Karpas-422 (cell line): Measurements from ENCODE around the gene DPP3. TPM values are rescaled to one million over a fixed set of nuclear protein-coding genes. Genes with fewer than 3 reads are reported as not detected.

Source experiments
- DNase-seq: peaks from one replicate; pipeline ENCODE4 v3.0.0-alpha.2; 2015
- H2AFZ ChIP-seq: fragments of 200-600 bp; sonication (generic); 2 replicates; pipeline ENCODE4 v1.6.1; 2014; ENCODE audit warnings: antibody characterized with exemption, low read length, mixed read lengths
- H3K27ac ChIP-seq: fragments of 200-600 bp; sonication (generic); 2 replicates; pipeline ENCODE4 v1.5.1; 2014; ENCODE audit warnings: mild to moderate bottlenecking, low read length, moderate library complexity
- H3K27me3 ChIP-seq: fragments of 200-600 bp; sonication (generic); 2 replicates; pipeline ENCODE4 v1.6.1; 2014; ENCODE audit warnings: low read length, mixed read lengths
- H3K36me3 ChIP-seq: fragments of 200-600 bp; sonication (generic); 2 replicates; pipeline ENCODE4 v1.6.1; 2014; ENCODE audit warnings: low read length, mixed read lengths; ENCODE audit not compliant: insufficient read depth
- H3K4me1 ChIP-seq: fragments of 200-600 bp; sonication (generic); 2 replicates; pipeline ENCODE4 v1.6.1; 2014; ENCODE audit warnings: mild to moderate bottlenecking, low read length, mixed read lengths
- H3K4me2 ChIP-seq: fragments of 200-600 bp; sonication (generic); 2 replicates; pipeline ENCODE4 v1.6.1; 2014; ENCODE audit warnings: low read length, low read depth, mild to moderate bottlenecking; ENCODE audit not compliant: poor library complexity, severe bottlenecking
- H3K4me3 ChIP-seq: fragments of 200-600 bp; sonication (generic); 2 replicates; pipeline ENCODE4 v1.5.1; 2014; ENCODE audit warnings: mild to moderate bottlenecking, antibody characterized with exemption, low read length, mixed read lengths
- H3K79me2 ChIP-seq: fragments of 200-600 bp; sonication (generic); 2 replicates; pipeline ENCODE4 v1.6.1; 2014; ENCODE audit warnings: mild to moderate bottlenecking, low read length, mixed read lengths
- H3K9ac ChIP-seq: fragments of 200-600 bp; sonication (generic); 2 replicates; pipeline ENCODE4 v1.6.0; 2014; ENCODE audit warnings: low read length
- H3K9me2 ChIP-seq: fragments of 200-600 bp; sonication (generic), shearing (Covaris generic); replicated peaks from 2 replicates; pipeline ENCODE4 v1.6.0; 2014; ENCODE audit warnings: mild to moderate bottlenecking, low read length, moderate library complexity; ENCODE audit not compliant: insufficient read depth
- H3K9me3 ChIP-seq: fragments of 300-700, 200-600 bp; sonication (generic); 2 replicates; pipeline ENCODE4 v1.6.1; 2014; ENCODE audit warnings: low read length, mixed read lengths
- H4K20me1 ChIP-seq: fragments of 200-600 bp; sonication (generic); 2 replicates; pipeline ENCODE4 v1.6.1; 2014; ENCODE audit warnings: mild to moderate bottlenecking, antibody characterized with exemption, low read length, low read depth; ENCODE audit not compliant: insufficient read depth
- total RNA-seq: library from RNA; depleted of rRNA; stranded (reverse); fragments of >200 nt; shearing (Covaris generic); gene quantifications from 2 replicates; pipeline ENCODE4 v1.2.3, GENCODE V29; 2014; ENCODE audit warnings: low replicate concordance

DPP3 gene
- total RNA-seq, 1 experiment from 2014 or later = 91.5 TPM

DNA sequence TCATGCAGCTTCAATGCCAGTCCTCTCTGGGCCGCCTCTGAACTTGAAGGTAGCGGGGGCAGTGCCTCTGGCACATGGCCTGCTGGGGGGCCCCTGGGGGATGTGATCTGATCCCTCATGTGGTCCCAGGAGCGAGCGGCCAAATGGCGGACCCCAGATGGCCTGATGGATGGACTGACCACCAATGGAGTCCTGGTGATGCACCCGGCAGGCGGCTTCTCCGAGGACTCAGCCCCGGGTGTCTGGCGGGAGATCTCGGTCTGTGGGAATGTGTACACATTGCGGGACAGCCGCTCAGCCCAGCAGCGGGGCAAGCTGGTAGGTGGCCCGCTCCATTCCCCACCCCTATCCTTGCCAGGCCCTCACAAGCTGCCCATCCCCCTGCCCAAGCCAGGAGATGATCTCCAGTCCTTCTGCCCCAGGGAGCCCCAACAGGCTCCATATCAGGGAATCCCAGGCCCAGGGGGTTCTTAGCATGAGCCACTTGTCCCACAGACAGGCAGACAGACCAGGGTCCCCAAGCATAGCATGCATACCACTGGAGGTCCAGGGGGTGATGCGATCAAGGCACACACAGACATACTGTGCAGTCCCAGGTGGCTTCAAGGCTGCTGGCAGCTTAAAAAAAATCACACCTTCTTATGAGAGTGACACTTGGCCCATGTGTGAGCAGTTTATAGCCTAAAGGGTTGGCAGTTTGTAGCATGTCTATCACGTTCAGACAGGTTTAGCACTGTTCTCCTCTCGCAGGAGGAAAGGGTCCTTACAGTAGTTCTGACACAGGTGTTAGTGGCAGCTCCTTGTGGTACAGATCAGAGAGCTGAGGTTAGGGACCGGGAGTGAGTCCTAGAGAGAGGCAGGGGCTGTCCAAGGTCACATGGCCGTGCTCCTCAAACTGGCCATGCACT lies 6.4 kb upstream of the DPP3 start:
- Histone ChIP-seq H3K9me3 (no peaks in the 10 kb centered on the region), H3K9ac (no peak overlapping the region), H2AFZ (no peak overlapping the region), H3K27me3 (no peaks in the 10 kb centered on the region), H3K4me3 (no peak overlapping the region), H4K20me1 (no peaks in the 10 kb centered on the region), H3K36me3 (no peaks in the 10 kb centered on the region), H3K79me2 (0 out of 2 replicates have a peak, but pooled peaks cover 4% of the 10 kb centered on the region), H3K9me2 (no peaks in the 10 kb centered on the region), H3K27ac (no peak overlapping the region), H3K4me2 (no peak overlapping the region), H3K4me1 (peaks cover 4% of the 10 kb centered on the region; the same call in 1 of the 2 replicates)
- DNase-seq = no peak

DNA sequence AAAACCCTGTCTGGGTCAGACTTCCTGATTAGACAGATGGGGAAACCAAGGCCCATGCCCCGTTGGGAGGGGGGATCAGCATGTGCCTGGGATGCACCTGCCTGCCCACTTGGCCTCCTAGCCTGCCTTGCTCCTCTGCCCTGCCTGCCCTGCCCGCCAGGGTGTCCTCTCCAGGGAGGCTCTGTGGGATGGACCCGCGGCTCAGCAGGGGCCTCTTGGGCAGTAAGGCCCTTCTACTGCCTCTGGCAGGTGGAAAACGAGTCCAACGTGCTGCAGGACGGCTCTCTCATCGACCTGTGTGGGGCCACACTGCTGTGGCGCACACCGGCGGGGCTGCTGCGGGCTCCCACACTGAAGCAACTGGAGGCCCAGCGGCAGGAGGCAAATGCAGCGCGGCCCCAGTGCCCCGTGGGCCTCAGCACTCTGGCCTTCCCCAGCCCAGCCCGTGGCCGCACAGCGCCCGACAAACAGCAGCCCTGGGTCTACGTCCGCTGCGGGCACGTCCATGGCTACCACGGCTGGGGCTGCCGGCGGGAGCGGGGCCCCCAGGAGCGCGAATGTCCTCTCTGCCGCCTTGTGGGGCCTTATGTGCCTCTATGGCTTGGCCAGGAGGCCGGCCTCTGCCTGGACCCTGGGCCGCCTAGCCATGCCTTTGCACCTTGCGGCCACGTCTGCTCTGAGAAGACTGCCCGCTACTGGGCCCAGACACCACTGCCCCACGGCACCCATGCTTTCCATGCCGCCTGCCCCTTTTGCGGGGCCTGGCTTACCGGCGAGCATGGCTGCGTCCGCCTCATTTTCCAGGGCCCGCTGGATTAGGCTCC lies 4.7 kb upstream of the DPP3 start:
- H3K36me3 ChIP-seq = no peaks in the 10 kb centered on the region
- peaks cover 9% of the 10 kb centered on the region for H3K4me1 ChIP-seq
- H3K4me2 ChIP-seq = no peak overlapping the region
- DNase-seq = no peak
- no peaks in the 10 kb centered on the region; the same call in 1 of the 2 replicates for H4K20me1 ChIP-seq
- no peaks in the 10 kb centered on the region for H3K9me3 ChIP-seq
- H3K79me2 ChIP-seq = peaks cover 15% of the 10 kb centered on the region
- H3K27me3 ChIP-seq = no peaks in the 10 kb centered on the region
- H3K9ac ChIP-seq = no peak overlapping the region
- no peak overlapping the region for H2AFZ ChIP-seq
- H3K9me2 ChIP-seq = no peaks in the 10 kb centered on the region
- no peak overlapping the region for H3K27ac ChIP-seq
- no peak overlapping the region for H3K4me3 ChIP-seq

DNA sequence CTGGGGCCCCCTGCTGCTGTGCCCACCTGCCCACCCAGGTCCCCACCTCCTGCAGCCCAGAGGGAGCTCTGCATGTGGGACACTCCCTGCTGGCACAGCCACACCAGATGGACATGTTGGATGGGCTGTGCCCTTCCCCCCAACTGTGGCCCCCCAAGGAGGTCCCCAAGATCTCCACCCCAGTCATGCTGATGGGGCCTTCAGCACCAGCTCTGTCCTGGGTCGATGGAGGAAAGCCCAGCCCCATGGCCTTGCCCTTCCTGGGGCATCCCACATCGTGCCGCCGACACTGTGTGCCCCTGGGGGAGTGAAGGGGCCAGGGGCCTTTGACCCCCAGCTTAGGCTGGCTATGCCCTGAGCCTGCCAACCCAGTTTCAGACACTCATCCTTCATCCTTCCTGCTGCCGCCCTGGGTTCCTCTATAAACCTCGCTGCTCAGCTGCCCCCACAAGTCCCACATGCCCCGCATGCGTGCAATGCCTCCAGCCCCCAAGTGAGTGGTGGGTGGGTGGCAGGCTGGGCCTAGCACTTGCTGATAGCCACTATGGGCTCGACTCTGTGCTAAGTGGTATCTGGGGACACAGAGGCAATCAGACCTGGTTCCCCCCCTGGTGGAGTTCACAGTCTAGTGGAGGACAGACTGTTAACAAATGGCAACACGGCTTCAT lies 3.9 kb upstream of the DPP3 start:
- Histone ChIP-seq H3K4me1 (peaks cover 16% of the 10 kb centered on the region), H4K20me1 (peaks cover 3% of the 10 kb centered on the region; the same call in 1 of the 2 replicates), H2AFZ (no peak overlapping the region), H3K4me3 (no peak overlapping the region), H3K36me3 (no peaks in the 10 kb centered on the region), H3K9me2 (no peaks in the 10 kb centered on the region), H3K27me3 (no peaks in the 10 kb centered on the region), H3K27ac (no peak overlapping the region), H3K9ac (no peak overlapping the region), H3K4me2 (no peak overlapping the region), H3K79me2 (peaks cover 22% of the 10 kb centered on the region), H3K9me3 (no peaks in the 10 kb centered on the region)
- no peak for DNase-seq

DNA sequence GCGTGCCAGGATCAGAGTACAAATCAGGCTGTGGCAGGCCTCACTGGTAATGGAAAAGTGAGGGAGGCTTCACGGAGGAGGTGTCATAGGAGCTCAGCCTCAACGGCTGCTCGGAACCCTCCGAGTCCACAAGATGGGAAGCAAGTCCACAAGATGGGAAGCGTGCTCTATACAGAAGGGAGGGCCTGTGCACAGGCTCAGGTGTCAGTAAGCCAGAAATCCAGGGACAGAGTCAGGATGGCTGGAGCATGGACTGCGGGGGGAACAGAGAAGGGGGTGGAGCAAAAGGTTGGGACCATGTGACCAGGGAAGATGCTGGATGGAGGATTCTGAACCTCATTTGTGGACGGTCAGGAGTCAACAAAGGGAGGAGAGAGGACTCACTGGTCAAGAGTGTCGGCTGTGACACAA lies 3.4 kb upstream of the DPP3 start:
- Histone ChIP-seq H3K4me2 (no peak overlapping the region), H3K9me3 (no peaks in the 10 kb centered on the region), H3K79me2 (peaks cover 28% of the 10 kb centered on the region), H3K27ac (no peak overlapping the region), H3K9me2 (no peaks in the 10 kb centered on the region), H3K4me3 (no peak overlapping the region), H3K27me3 (no peaks in the 10 kb centered on the region), H3K36me3 (no peaks in the 10 kb centered on the region), H4K20me1 (peaks cover 3% of the 10 kb centered on the region; the same call in 1 of the 2 replicates), H3K4me1 (peaks cover 19% of the 10 kb centered on the region), H2AFZ (no peak overlapping the region), H3K9ac (no peak overlapping the region)
- no peak for DNase-seq

DNA sequence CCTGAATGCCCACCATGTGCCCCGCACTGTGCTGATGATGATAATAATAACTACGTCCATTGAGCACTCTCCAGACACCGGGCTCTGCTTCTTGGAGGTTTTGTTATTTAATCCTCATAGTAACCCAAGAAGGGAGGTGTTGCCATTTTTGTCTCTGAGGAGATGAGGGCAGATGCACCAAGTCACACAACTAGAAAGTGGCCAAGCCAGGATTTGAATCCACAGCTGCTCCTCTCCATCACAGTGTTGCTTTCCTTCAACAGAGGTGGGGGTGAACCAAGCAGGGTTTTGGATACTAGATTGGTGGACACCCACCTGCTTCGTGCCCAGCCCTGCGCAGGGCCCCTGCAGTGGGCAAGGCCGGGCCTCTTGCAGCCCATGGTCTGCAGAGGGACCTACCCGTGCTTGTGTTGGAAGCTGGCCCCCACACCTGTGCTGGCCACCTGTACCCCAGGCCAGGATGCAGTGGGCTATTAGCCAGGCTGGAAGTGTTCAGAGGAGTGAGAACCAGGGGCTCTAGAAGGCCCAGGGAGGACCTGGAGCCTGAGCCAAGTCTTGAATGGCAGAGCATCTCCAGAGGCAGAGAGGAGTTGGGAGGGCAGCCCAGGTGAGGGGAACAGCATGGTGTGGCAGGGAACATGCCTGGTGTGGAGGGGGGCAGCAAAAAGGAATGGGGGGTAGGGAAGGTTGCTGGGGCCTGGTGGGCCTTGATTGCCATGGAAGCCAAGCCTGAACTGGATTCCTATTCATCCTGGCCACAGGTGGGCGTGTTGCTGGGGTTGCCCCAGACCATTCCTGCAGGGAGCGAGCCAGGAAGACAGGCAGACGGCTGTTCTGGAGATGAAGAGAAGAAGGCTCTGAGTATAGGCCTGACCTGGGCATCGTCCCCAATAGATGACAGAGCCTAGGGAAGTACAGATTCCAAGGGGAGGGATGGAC lies 2.7 kb upstream of the DPP3 start:
- Histone ChIP-seq H3K79me2 (peaks cover 28% of the 10 kb centered on the region), H3K9ac (no peak overlapping the region), H3K27me3 (no peaks in the 10 kb centered on the region), H3K36me3 (no peaks in the 10 kb centered on the region), H3K9me3 (no peaks in the 10 kb centered on the region), H3K4me2 (no peak overlapping the region), H3K4me3 (no peak overlapping the region), H2AFZ (no peak overlapping the region), H3K4me1 (peaks cover 26% of the 10 kb centered on the region), H3K27ac (no peak overlapping the region), H3K9me2 (no peaks in the 10 kb centered on the region), H4K20me1 (peaks cover 3% of the 10 kb centered on the region; the same call in 1 of the 2 replicates)
- DNase-seq = no peak

DNA sequence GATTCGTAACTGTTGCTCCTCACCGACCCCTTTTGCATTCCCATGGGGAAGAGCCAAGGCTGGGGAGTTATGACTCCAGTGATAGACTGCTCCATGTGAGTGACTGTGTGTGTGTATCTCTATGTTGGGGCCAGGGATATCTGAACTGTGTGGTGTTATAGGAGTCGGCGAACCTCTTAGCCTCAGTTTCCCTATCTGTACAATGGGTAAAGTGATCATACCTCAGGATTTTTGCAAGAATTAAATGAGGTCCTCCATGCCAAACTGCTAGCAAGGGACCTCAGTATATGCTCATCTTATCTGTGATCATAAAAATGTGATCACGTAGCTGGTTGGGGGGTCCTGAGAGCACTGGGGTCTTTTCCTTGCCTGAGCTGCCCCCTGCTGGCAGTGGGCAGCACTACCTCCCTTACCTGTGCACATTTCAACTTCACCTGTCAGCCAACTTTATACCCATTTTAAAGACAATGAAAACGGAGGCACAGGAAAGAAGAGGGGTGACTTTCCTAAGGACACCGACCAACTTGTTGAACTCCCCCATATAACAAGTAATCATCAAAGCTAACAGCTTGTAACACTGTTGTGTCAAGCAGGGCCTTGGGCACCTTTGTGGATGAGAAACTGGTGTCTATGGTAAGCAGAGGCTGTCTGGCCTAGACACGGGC lies 1.4 kb upstream of the DPP3 start:
- peaks cover 3% of the 10 kb centered on the region; the same call in 1 of the 2 replicates for H4K20me1 ChIP-seq
- peak overlapping the region; percentile 88 for H3K4me3 ChIP-seq
- 0 out of 2 replicates have a peak overlapping the region, but pooled peaks have one; percentile 22 for H2AFZ ChIP-seq
- peak overlapping the region; percentile 84 for H3K4me2 ChIP-seq
- H3K36me3 ChIP-seq = no peaks in the 10 kb centered on the region
- H3K4me1 ChIP-seq = peaks cover 28% of the 10 kb centered on the region
- H3K79me2 ChIP-seq = peaks cover 28% of the 10 kb centered on the region
- H3K27me3 ChIP-seq = no peaks in the 10 kb centered on the region
- H3K9ac ChIP-seq = peak overlapping the region; percentile 81
- no peaks in the 10 kb centered on the region for H3K9me2 ChIP-seq
- no peaks in the 10 kb centered on the region for H3K9me3 ChIP-seq
- H3K27ac ChIP-seq = no peak overlapping the region
- DNase-seq = peak; percentile 77
